Measurements from ENCODE around the gene IL1RN.

DNA sequence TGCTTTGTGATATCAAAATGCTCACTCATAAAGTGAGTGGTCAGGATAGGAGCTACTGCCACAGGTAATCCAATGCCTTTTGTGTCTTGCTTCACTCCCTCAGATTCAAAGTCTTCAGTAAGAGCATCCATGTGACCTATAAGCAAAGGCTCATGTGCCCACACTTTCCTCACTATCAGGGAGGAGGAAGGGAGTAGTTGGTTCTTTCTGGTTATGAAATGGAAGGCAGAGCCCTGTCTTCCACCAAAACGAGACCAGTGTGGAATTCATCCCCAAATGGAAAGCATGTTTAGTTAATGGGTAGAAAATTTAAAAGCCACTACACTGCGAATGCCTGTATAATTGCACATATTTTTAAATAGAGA is 33.8 kb upstream of the IL1RN start:
- TF ChIP-seq, protein P1, sequence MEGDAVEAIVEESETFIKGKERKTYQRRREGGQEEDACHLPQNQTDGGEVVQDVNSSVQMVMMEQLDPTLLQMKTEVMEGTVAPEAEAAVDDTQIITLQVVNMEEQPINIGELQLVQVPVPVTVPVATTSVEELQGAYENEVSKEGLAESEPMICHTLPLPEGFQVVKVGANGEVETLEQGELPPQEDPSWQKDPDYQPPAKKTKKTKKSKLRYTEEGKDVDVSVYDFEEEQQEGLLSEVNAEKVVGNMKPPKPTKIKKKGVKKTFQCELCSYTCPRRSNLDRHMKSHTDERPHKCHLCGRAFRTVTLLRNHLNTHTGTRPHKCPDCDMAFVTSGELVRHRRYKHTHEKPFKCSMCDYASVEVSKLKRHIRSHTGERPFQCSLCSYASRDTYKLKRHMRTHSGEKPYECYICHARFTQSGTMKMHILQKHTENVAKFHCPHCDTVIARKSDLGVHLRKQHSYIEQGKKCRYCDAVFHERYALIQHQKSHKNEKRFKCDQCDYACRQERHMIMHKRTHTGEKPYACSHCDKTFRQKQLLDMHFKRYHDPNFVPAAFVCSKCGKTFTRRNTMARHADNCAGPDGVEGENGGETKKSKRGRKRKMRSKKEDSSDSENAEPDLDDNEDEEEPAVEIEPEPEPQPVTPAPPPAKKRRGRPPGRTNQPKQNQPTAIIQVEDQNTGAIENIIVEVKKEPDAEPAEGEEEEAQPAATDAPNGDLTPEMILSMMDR (IDR thresholded peaks at IDR 0.05) = no peak
- no peak for TF ChIP-seq EZH2 (IDR thresholded peaks at IDR 0.05)

All from neural progenitor cell (in vitro differentiated cells).